22Rv1 (cell line): ENCODE data around the gene KIRREL3.

Experiments
- ZFX ChIP-seq: fragments of 450-650 bp; IDR thresholded peaks from 2 replicates; pipeline ENCODE4 v1.6.1; 2017; ENCODE audit warnings: antibody characterized with exemption, borderline replicate concordance
- TF ChIP-seq, protein P1 (sequence below): fragments of 450-650 bp; IDR thresholded peaks from 2 replicates; pipeline ENCODE4 v1.5.1; 2017; ENCODE audit warnings: mild to moderate bottlenecking

- TF ChIP-seq, protein P1, sequence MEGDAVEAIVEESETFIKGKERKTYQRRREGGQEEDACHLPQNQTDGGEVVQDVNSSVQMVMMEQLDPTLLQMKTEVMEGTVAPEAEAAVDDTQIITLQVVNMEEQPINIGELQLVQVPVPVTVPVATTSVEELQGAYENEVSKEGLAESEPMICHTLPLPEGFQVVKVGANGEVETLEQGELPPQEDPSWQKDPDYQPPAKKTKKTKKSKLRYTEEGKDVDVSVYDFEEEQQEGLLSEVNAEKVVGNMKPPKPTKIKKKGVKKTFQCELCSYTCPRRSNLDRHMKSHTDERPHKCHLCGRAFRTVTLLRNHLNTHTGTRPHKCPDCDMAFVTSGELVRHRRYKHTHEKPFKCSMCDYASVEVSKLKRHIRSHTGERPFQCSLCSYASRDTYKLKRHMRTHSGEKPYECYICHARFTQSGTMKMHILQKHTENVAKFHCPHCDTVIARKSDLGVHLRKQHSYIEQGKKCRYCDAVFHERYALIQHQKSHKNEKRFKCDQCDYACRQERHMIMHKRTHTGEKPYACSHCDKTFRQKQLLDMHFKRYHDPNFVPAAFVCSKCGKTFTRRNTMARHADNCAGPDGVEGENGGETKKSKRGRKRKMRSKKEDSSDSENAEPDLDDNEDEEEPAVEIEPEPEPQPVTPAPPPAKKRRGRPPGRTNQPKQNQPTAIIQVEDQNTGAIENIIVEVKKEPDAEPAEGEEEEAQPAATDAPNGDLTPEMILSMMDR, result no peak
- TF ChIP-seq ZFX, result no peak
Observed at GRCh38 chr11:127034973-127035372, 34.4 kb upstream of the KIRREL3 start.
